ENCODE measurements around the gene CS.
"Not testable (repeated sequence)": the region's sequence is repeated elsewhere in the genome, so short reads cannot be mapped to it uniquely, and the experiment has no call there.

CS gene

DNA sequence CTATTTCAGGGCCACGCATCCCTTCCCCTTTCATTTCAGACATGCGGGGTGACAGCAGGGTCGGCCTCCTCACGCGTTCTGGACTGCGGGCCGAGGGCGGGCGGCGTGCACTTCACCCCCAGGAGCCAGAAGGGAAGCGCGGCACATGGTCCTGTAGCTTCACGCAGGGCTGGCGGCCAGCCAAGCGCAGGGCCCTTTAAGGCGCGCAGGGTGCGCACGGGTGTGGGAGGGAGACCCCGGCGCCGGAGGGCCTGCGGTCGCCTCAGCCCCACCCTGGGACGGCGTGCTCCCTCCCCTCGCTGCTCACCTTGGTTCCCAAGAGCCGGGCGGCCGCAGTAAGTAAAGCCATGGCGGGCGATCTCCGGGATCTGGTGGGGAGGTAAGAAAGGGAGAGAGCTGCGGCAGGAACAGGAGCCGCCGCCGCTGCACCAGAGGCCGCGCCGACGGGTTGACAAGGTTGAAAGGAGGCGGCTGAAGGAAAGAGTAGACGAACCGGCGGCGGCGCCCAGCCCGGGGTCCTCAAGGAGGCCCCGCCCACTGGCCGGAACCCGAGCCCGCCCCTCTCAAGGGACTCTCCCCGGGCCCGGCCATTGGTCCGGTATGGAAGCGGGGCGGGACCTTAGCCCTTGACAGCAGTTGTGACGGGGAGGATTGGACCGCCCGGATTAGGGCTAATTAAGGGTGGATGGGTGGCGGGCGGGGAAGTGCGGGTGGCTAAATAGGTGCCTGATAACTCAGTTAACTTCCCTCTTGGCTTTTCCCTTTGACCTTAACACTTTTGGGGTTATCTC, at the start of gene CS:
TSS of gene CS (minus strand) at position 478 of the 791 bp plus-strand sequence. CDS start at position 349, 129 bp downstream.
- Histone ChIP-seq H3K4me1 (ENCODE audit: control insufficient read depth in 1 of 2, insufficient read depth in 2 of 2, low read length in 2 of 2) (peaks cover 13 to 56% of the 10 kb centered on the region in 2 donors), H3K9me3 (ENCODE audit: control insufficient read depth in 1 of 2, low read length in 2 of 2) (no peaks in the 10 kb centered on the region), H3K27ac (ENCODE audit: low read length) (peak within 1 kb of the TSS; percentile 98), H3K36me3 (ENCODE audit: control insufficient read depth in 1 of 2, insufficient read depth in 2 of 2, low read length in 2 of 2) (peaks cover 0 to 3% of the 10 kb centered on the region in 2 donors), H3K27me3 (ENCODE audit: low read depth, low read length) (no peaks in the 10 kb centered on the region), H3K4me3 (ENCODE audit: low read depth in 1 of 2, low read length in 2 of 2) (peak within 1 kb of the TSS; percentile 90 to 97)

DNA sequence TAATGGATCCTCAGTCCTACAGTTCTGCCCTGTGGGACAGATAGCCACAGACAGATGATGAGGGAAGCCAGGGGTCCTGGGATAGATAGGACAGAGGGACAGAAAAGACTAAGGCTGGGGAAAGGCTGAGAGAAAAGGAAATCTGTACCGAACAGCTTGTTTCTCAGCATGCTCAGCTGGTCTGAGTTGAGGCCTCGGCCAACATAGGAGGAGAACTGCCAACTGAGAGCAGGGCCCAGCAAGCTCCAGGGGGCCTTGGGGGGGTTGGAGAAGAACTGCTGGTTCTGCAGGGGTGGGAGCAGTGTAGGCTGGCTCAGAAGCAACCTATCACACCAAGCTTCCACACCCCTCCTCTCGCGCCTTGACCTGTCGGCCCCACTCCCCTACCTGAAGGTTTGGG, 48.6 kb upstream of the CS start:
- no peaks in the 10 kb centered on the region for H3K27me3 ChIP-seq (ENCODE audit: low read depth, low read length)
- no peak overlapping the region for H3K27ac ChIP-seq (ENCODE audit: low read length)
- H3K36me3 ChIP-seq (ENCODE audit: control insufficient read depth in 1 of 2, insufficient read depth in 2 of 2, low read length in 2 of 2) = peaks cover 52 to 73% of the 10 kb centered on the region in 2 donors
- no peaks in the 10 kb centered on the region for H3K4me1 ChIP-seq (ENCODE audit: control insufficient read depth in 1 of 2, insufficient read depth in 2 of 2, low read length in 2 of 2)
- no peak overlapping the region for H3K4me3 ChIP-seq (ENCODE audit: low read depth in 1 of 2, low read length in 2 of 2)
- H3K9me3 ChIP-seq (ENCODE audit: control insufficient read depth in 1 of 2, low read length in 2 of 2) = no peaks in the 10 kb centered on the region

DNA sequence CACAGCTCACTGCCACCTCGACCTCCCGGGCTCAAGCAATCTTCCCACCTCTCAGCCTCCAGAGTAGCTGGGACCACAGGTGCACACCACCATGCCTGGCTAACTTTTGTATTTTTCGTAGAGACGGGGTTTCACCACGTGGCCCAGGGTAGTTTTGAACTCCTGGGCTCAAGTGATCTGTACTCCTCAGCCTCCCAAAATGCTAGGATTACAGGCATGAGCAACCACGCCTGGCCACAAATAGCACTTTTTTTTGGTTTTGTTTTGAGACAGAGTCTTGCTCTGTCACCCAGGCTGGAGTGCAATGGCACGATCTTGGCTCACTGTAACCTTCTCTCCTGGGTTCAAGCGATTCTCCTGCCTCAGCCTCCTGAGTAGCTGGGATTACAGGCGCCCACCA, 47.1 kb upstream of the CS start:
- H3K27ac ChIP-seq (ENCODE audit: low read length); H3K9me3 ChIP-seq (ENCODE audit: control insufficient read depth in 1 of 2, low read length in 2 of 2); H3K4me1 ChIP-seq (ENCODE audit: control insufficient read depth in 1 of 2, insufficient read depth in 2 of 2, low read length in 2 of 2); H3K27me3 ChIP-seq (ENCODE audit: low read depth, low read length); H3K4me3 ChIP-seq (ENCODE audit: low read depth in 1 of 2, low read length in 2 of 2): not testable (repeated sequence)
- peaks cover 66 to 77% of the 10 kb centered on the region in 2 donors for H3K36me3 ChIP-seq (ENCODE audit: control insufficient read depth in 1 of 2, insufficient read depth in 2 of 2, low read length in 2 of 2)

DNA sequence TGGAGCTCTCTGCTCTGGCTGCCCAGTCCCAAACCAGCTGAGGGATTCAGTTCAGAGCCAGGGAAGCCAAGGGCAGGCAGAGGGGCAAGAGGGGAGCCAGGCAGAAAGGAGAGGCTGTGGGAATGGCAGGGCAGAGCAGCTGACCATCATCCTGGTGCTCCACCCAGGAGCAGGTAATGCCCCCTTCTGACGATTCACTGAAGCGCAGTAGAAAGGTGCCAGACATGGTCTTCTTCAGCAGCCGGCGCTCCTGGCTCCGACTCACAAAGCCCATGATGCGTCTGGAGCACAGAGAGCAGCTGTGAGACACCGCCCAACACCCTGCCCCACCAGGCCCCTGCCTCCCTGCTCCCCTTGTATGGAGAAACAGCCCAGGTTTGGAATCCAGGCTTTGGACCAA, 46.5 kb upstream of the CS start:
- H3K9me3 ChIP-seq (ENCODE audit: control insufficient read depth in 1 of 2, low read length in 2 of 2) = no peaks in the 10 kb centered on the region
- H3K36me3 ChIP-seq (ENCODE audit: control insufficient read depth in 1 of 2, insufficient read depth in 2 of 2, low read length in 2 of 2) = peaks cover 66 to 76% of the 10 kb centered on the region in 2 donors
- H3K27me3 ChIP-seq (ENCODE audit: low read depth, low read length) = no peaks in the 10 kb centered on the region
- H3K27ac ChIP-seq (ENCODE audit: low read length) = no peak overlapping the region
- H3K4me3 ChIP-seq (ENCODE audit: low read depth in 1 of 2, low read length in 2 of 2) = no peak overlapping the region
- no peaks in the 10 kb centered on the region for H3K4me1 ChIP-seq (ENCODE audit: control insufficient read depth in 1 of 2, insufficient read depth in 2 of 2, low read length in 2 of 2)

DNA sequence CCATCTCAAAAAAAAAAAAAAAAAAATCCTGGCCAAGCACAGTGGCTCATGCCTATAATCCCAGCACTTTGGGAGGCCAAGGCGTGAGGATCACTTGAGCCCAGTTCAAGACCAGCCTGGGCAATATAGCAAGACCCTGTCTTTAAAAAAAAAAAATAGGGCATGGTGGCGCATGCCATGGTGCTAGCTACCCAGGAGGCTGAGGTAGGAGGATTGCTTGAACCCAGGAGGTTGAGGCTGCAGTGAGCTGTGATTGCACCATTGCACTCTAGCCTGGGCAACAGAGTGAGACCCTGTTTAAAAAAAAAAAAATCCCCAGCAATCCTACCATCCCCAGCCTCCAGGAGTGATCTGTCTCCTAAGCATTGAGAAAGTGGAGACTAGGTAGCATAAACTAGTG, 42.2 kb upstream of the CS start:
- not testable (repeated sequence) for H3K27me3 ChIP-seq (ENCODE audit: low read depth, low read length); H3K4me3 ChIP-seq (ENCODE audit: low read depth in 1 of 2, low read length in 2 of 2); H3K4me1 ChIP-seq (ENCODE audit: control insufficient read depth in 1 of 2, insufficient read depth in 2 of 2, low read length in 2 of 2); H3K9me3 ChIP-seq (ENCODE audit: control insufficient read depth in 1 of 2, low read length in 2 of 2); H3K27ac ChIP-seq (ENCODE audit: low read length)
- H3K36me3 ChIP-seq (ENCODE audit: control insufficient read depth in 1 of 2, insufficient read depth in 2 of 2, low read length in 2 of 2) = peaks cover 35% of the 10 kb centered on the region in 2 donors

DNA sequence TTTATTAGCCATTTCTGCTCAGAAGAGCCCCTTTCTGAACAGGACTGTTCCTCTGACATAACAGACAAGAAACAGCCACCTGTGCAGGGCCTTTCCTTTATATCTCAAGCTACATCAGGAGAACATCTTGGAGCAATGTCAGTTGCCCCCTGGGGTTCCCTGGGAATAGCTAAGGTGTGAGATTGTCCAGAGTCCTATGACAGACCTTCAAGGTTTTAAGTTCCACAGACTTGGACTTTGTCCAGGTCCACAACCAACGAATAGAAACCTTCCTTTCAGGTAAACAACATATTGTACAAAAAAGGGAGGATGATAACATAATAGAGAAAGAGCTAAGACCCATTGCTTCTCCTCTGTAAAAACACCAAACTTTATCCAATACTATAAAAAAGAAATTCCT, 41.5 kb upstream of the CS start:
- no peaks in the 10 kb centered on the region for H3K4me1 ChIP-seq (ENCODE audit: control insufficient read depth in 1 of 2, insufficient read depth in 2 of 2, low read length in 2 of 2)
- no peak overlapping the region for H3K4me3 ChIP-seq (ENCODE audit: low read depth in 1 of 2, low read length in 2 of 2)
- no peaks in the 10 kb centered on the region for H3K9me3 ChIP-seq (ENCODE audit: control insufficient read depth in 1 of 2, low read length in 2 of 2)
- H3K27ac ChIP-seq (ENCODE audit: low read length) = no peak overlapping the region
- peaks cover 29 to 33% of the 10 kb centered on the region in 2 donors for H3K36me3 ChIP-seq (ENCODE audit: control insufficient read depth in 1 of 2, insufficient read depth in 2 of 2, low read length in 2 of 2)
- H3K27me3 ChIP-seq (ENCODE audit: low read depth, low read length) = no peaks in the 10 kb centered on the region

DNA sequence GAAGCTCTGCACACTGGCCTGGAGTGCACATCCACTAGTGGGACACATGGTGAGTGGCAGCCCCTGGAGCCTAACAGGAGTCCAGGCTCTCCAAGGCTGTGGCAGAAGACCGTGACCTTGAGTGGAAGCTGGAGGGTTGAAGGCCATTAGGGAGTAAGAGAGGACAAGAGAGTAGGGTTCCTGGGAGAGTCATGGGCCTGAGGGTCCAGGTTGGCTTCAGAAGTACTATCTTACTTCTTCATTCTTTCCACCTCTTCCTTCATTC, 39.0 kb upstream of the CS start:
- H3K4me3 ChIP-seq (ENCODE audit: low read depth in 1 of 2, low read length in 2 of 2) = no peak overlapping the region
- H3K4me1 ChIP-seq (ENCODE audit: control insufficient read depth in 1 of 2, insufficient read depth in 2 of 2, low read length in 2 of 2) = peaks cover 0 to 3% of the 10 kb centered on the region in 2 donors
- H3K27me3 ChIP-seq (ENCODE audit: low read depth, low read length) = no peaks in the 10 kb centered on the region
- H3K9me3 ChIP-seq (ENCODE audit: control insufficient read depth in 1 of 2, low read length in 2 of 2) = no peaks in the 10 kb centered on the region
- peaks cover 16 to 23% of the 10 kb centered on the region in 2 donors for H3K36me3 ChIP-seq (ENCODE audit: control insufficient read depth in 1 of 2, insufficient read depth in 2 of 2, low read length in 2 of 2)
- no peak overlapping the region for H3K27ac ChIP-seq (ENCODE audit: low read length)

DNA sequence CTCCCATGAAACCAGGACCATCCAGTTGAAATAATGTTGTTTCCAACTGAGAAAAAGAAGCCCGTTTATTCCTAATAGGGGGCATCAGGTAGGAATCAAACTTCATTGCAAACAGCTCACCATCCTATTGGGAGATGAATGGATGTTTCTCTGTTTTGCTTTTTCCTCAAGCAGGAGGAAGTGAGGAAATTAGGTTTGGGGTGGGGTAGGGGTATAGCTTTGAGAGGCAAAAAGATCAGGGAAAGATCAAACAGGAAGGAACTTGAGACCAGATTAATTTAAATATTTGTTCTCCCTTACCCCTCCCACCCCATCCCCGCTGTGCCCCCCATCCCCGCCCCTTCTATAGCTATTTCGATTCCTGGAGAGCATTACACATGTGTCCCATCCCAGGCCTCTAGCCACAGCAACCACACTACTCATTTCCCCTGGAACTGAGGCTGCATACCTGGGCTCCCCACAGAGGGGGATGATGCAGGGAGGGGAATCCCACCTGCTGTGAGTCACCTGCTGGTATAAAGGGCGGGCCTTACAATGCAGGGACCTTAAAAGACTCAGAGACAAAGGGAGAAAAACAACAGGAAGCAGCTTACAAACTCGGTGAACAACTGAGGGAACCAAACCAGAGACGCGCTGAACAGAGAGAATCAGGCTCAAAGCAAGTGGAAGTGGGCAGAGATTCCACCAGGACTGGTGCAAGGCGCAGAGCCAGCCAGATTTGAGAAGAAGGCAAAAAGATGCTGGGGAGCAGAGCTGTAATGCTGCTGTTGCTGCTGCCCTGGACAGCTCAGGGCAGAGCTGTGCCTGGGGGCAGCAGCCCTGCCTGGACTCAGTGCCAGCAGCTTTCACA, 38.4 kb upstream of the CS start, which contains the start of gene IL23A:
TSS of gene IL23A (plus strand) at position 577 of the 850 bp plus-strand sequence. CDS start at position 738, 161 bp downstream.
- Histone ChIP-seq H3K27ac (ENCODE audit: low read length) (no peak within 1 kb of the TSS), H3K9me3 (ENCODE audit: control insufficient read depth in 1 of 2, low read length in 2 of 2) (no peaks in the 10 kb centered on the region), H3K27me3 (ENCODE audit: low read depth, low read length) (no peaks in the 10 kb centered on the region), H3K4me3 (ENCODE audit: low read depth in 1 of 2, low read length in 2 of 2) (no peak within 1 kb of the TSS), H3K36me3 (ENCODE audit: control insufficient read depth in 1 of 2, insufficient read depth in 2 of 2, low read length in 2 of 2) (peaks cover 11 to 17% of the 10 kb centered on the region in 2 donors), H3K4me1 (ENCODE audit: control insufficient read depth in 1 of 2, insufficient read depth in 2 of 2, low read length in 2 of 2) (peaks cover 0 to 3% of the 10 kb centered on the region in 2 donors)

DNA sequence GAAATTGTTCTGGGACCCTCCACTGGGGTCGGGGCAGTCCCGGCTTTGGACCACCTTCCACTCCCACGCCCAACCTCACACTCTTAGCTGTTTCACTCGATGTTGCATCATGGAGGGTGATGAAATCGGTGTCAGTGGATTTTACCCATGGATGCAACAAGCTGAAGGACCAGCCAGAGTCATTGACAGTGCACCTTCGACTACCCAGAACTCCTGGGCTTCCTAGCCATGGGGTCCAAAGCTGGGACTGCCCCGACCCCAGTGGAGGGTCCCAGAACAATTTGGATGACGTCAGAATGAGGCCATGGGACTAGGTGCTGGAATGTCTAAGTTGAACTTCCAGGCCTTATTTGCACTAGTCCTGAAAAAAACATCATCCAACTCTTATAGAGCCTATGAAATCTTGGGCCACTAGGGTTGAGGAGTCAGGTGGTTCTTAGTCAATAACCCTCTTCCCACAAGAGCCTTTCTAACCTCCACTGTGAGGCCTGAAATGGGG, 37.7 kb upstream of the CS start:
- Histone ChIP-seq H3K4me3 (ENCODE audit: low read depth in 1 of 2, low read length in 2 of 2) (no peak overlapping the region), H3K36me3 (ENCODE audit: control insufficient read depth in 1 of 2, insufficient read depth in 2 of 2, low read length in 2 of 2) (peaks cover 3 to 10% of the 10 kb centered on the region in 2 donors), H3K27me3 (ENCODE audit: low read depth, low read length) (no peaks in the 10 kb centered on the region), H3K4me1 (ENCODE audit: control insufficient read depth in 1 of 2, insufficient read depth in 2 of 2, low read length in 2 of 2) (peaks cover 0 to 7% of the 10 kb centered on the region in 2 donors), H3K9me3 (ENCODE audit: control insufficient read depth in 1 of 2, low read length in 2 of 2) (no peaks in the 10 kb centered on the region), H3K27ac (ENCODE audit: low read length) (no peak overlapping the region)

DNA sequence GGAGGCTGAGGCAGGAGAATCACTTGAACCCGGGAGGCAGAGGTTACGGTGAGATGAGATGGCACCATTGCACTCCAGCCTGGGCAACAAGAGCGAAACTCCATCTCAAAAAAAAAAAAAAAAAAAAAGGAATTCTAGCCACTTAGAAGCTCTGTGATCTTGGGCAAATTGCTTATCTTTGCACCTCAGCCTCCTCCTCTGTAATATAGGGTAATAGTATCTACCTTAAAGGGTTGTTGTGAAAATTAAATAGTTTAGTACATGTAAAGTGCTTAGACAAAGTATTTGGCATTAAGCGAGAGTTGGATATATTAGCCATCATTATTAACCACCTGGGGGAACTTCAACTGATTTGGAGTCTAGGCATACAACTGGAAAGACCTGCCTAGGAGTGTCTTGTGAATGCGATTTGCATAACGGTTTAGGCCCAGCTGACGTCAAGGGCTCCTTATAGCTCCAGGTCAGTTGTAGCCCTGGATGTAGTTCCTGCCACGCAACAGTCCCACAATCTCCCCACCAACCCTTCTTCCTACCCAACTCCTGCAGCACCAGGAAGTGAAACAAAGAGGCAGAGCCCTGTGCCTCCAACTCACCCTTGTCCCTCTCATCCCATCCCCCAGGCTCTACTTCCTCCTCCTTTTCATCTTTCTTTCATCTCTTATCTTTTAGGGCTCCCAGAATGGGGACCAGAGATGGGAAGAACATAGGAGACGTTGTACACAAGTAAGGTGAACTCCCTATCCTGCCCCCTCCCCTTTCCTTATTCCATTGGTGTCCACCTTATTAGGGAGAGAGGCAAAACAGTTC, 36.4 kb upstream of the CS start:
- Histone ChIP-seq H3K9me3 (ENCODE audit: control insufficient read depth in 1 of 2, low read length in 2 of 2) (no peaks in the 10 kb centered on the region), H3K4me3 (ENCODE audit: low read depth in 1 of 2, low read length in 2 of 2) (no peak overlapping the region), H3K27me3 (ENCODE audit: low read depth, low read length) (no peaks in the 10 kb centered on the region), H3K27ac (ENCODE audit: low read length) (no peak overlapping the region), H3K36me3 (ENCODE audit: control insufficient read depth in 1 of 2, insufficient read depth in 2 of 2, low read length in 2 of 2) (peaks cover 0 to 5% of the 10 kb centered on the region in 2 donors), H3K4me1 (ENCODE audit: control insufficient read depth in 1 of 2, insufficient read depth in 2 of 2, low read length in 2 of 2) (peaks cover 0 to 12% of the 10 kb centered on the region in 2 donors)

DNA sequence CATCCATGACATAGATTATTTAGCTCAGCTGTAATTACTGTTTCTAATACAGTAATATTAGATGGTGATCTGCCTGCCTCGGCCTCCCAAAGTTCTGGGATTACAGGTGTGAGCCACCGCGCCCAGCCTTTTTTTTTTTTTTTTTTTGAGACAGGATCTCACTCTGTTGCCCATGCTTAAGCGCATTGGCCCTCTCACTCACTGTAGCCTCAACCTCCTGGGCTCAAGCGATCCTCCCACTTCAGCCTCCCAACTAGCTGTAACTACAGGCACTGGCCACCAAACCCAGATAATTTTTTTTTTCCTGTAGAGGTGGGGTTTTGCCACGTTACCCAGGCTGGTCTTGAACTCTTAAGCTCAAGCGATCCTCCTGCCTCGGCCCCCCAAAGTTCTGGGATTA, 35.4 kb upstream of the CS start:
- H3K36me3 ChIP-seq (ENCODE audit: control insufficient read depth in 1 of 2, insufficient read depth in 2 of 2, low read length in 2 of 2); H3K9me3 ChIP-seq (ENCODE audit: control insufficient read depth in 1 of 2, low read length in 2 of 2); H3K4me3 ChIP-seq (ENCODE audit: low read depth in 1 of 2, low read length in 2 of 2); H3K27me3 ChIP-seq (ENCODE audit: low read depth, low read length); H3K27ac ChIP-seq (ENCODE audit: low read length): not testable (repeated sequence)
- H3K4me1 ChIP-seq (ENCODE audit: control insufficient read depth in 1 of 2, insufficient read depth in 2 of 2, low read length in 2 of 2) = peaks cover 0 to 12% of the 10 kb centered on the region in 2 donors
